OCI-LY3 (cell line): ENCODE results near the gene OR7E24.

Experiments
- CTCF ChIP-seq: fragments of 200-600, 300-600 bp; sonication (generic); IDR thresholded peaks from 2 replicates; pipeline ENCODE4 v1.5.1; 2014; ENCODE audit warnings: antibody characterized with exemption, low read length, low read depth
- EZH2phosphoT487 ChIP-seq: fragments of 200-600 bp; shearing (Covaris generic); IDR thresholded peaks from 2 replicates; pipeline ENCODE4 v1.6.1; 2018; ENCODE audit warnings: antibody characterized with exemption, mixed run types, low read depth

GRCh38 chr19:9296336-9296735 lies 45.6 kb downstream of the OR7E24 start:
- TF ChIP-seq CTCF = no peak
- no peak for TF ChIP-seq EZH2phosphoT487
